Ascending aorta (tissue), 2 donors: ENCODE data around the gene GPR171. TPM values are rescaled to one million over a fixed set of nuclear protein-coding genes. Genes with fewer than 3 reads are reported as not detected.
"Not testable (repeated sequence)": the region's sequence is repeated elsewhere in the genome, so short reads cannot be mapped to it uniquely, and the experiment has no call there.

Experiments
- DNase-seq, 2 donors: peaks; one replicate each; pipeline ENCODE4 v3.0.0-alpha.2; 2019; ENCODE audit warnings: low spot score in 2 of 2
- H3K27ac ChIP-seq, 2 donors: fragments of 200-600 bp; sonication (generic); one replicate each; pipeline ENCODE4 v1.5.1; 2016 to 2017; ENCODE audit warnings: mild to moderate bottlenecking in 1 of 2
- H3K27me3 ChIP-seq: fragments of 200-600 bp; sonication (generic); one replicate; pipeline ENCODE4 v1.5.1; 2017
- H3K36me3 ChIP-seq, 2 donors: fragments of 200-600 bp; sonication (generic); one replicate each; pipeline ENCODE4 v1.5.1; 2016
- H3K4me1 ChIP-seq, 2 donors: fragments of 200-600 bp; sonication (generic); one replicate each; pipeline ENCODE4 v1.5.1; 2016 to 2017; ENCODE audit warnings: mild to moderate bottlenecking in 1 of 2
- H3K4me3 ChIP-seq, 2 donors: fragments of 200-600 bp; sonication (generic); one replicate each; pipeline ENCODE4 v1.5.1; 2016 to 2017; ENCODE audit warnings: mild to moderate bottlenecking in 1 of 2
- H3K9me3 ChIP-seq, 2 donors: fragments of 200-600 bp; sonication (generic); one replicate each; pipeline ENCODE4 v1.5.1; 2016
- intact Hi-C: fragments of 100-400 bp; cut with DNase I; formaldehyde crosslinking; loops from one replicate; pipeline ENCODE4 v1.15.1; 2023
- total RNA-seq: library from RNA; depleted of rRNA; stranded (reverse); fragments of >200 nt; gene quantifications from one replicate; pipeline ENCODE4 v1.1.0, GENCODE V29; 2016
- TF ChIP-seq, protein P1 (sequence below), 3 experiments: fragments of 200-600 bp in 2 of 3; fragments of 450-650 bp in 1 of 3; sonication (generic) in 2 of 3; IDR thresholded peaks; one replicate each; pipeline ENCODE4 v1.5.1; 2016 to 2019; ENCODE audit warnings: antibody characterized with exemption in 3 of 3, mild to moderate bottlenecking in 1 of 3, moderate library complexity in 1 of 3

Gene GPR171
- total RNA-seq, 1 donor from 2014 or later = 3.2 TPM

- Histone ChIP-seq H3K27ac (no peak overlapping the region), H3K27me3 (no peaks in the 10 kb centered on the region), H3K9me3 (no peaks in the 10 kb centered on the region), H3K4me3 (no peak overlapping the region), H3K4me1 (no peaks in the 10 kb centered on the region), H3K36me3 (no peaks in the 10 kb centered on the region)
- DNase-seq = no peak
- TF ChIP-seq, protein P1, sequence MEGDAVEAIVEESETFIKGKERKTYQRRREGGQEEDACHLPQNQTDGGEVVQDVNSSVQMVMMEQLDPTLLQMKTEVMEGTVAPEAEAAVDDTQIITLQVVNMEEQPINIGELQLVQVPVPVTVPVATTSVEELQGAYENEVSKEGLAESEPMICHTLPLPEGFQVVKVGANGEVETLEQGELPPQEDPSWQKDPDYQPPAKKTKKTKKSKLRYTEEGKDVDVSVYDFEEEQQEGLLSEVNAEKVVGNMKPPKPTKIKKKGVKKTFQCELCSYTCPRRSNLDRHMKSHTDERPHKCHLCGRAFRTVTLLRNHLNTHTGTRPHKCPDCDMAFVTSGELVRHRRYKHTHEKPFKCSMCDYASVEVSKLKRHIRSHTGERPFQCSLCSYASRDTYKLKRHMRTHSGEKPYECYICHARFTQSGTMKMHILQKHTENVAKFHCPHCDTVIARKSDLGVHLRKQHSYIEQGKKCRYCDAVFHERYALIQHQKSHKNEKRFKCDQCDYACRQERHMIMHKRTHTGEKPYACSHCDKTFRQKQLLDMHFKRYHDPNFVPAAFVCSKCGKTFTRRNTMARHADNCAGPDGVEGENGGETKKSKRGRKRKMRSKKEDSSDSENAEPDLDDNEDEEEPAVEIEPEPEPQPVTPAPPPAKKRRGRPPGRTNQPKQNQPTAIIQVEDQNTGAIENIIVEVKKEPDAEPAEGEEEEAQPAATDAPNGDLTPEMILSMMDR (IDR thresholded peaks at IDR 0.05) = no peak
- intact Hi-C loops = no loop called here
Observed at GRCh38 chr3:151182349-151183079, 20.5 kb downstream of the GPR171 start.

DNA sequence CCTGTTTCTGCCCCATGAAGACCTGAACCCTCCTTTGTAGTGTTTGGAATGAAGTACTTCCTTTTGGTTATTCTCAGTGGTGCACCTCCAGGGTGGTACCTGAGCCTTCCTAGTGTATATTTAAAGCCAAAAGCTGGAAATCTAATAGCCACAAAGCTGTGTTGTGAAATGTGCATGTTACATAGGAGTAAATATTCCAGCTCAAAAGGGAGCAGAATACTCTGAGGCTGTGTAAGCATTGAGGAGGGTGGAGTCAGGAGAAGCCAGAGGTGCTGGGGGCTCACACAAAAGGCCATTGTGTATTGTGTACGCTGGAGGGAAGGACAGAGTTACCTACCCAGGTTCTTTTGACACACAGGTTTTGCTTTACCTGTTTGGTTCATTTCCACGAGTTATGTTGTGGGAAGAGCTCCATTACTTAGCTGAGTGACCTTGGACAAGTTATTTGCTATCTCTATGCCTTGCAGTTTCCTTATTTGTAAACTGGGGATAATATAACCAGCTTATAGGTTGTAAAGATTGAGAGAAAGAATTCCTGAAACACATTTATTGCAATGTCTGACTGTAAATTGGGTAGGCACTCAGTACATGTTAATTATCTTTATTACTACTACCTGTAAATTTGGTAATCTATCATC, 24.7 kb downstream of the GPR171 start:
- intact Hi-C loops = no loop called here
- no peaks in the 10 kb centered on the region for H3K4me1 ChIP-seq
- TF ChIP-seq, protein P1 (IDR thresholded peaks at IDR 0.05) = no peak

DNA sequence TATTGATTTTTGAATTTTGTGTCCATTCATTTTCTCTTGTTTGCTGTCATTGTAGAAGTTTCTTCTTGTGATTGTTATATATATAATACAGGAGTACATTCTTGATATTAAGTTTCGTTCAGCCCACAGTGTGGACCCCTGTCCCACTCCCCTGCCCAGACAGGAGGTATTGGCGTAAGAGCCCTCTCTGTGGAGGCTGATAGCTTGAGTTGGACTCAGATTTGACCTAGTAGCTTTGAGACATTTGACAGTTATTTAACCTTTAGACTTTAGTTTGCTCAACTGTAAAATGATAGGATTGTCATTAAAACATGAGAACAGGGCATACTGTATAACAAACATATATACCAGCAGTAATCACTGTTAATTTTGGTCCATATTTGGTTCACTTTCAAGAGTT, 27.1 kb downstream of the GPR171 start:
- intact Hi-C loops = no loop called here
- H3K36me3 ChIP-seq = no peaks in the 10 kb centered on the region
- H3K9me3 ChIP-seq = no peaks in the 10 kb centered on the region
- TF ChIP-seq, protein P1 (IDR thresholded peaks at IDR 0.05) = no peak
- no peaks in the 10 kb centered on the region for H3K4me1 ChIP-seq
- H3K4me3 ChIP-seq = no peak overlapping the region
- no peak overlapping the region for H3K27ac ChIP-seq
- no peak for DNase-seq
- no peaks in the 10 kb centered on the region for H3K27me3 ChIP-seq

More for the DNA sequence above, 24.7 kb downstream of the GPR171 start:
- Histone ChIP-seq H3K36me3 (no peaks in the 10 kb centered on the region), H3K4me3 (no peak overlapping the region), H3K27ac (no peak overlapping the region), H3K27me3 (no peaks in the 10 kb centered on the region), H3K9me3 (no peaks in the 10 kb centered on the region)
- DNase-seq = no peak

DNA sequence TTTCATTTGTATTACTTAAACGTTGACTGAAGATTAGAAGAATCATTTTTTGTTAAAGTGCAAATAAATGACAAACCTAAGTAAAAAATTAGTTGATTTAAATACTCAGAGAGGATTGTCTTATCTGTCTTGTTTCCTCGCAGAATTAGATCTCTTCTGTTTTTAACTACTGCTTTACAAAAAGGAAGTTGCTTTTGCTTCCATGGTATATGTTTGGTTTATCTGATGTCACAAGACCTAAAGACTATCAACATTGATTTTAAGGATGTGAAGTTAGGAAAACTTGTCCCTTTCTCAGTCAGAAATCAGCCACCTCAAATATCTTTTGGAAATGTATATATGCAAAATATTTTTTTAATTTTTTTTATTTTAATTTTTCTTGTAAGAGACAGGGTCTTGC, 28.7 kb downstream of the GPR171 start:
- TF ChIP-seq, protein P1 (IDR thresholded peaks at IDR 0.05) = no peak
- Histone ChIP-seq H3K27me3 (no peaks in the 10 kb centered on the region), H3K27ac (no peak overlapping the region), H3K4me3 (no peak overlapping the region), H3K9me3 (no peaks in the 10 kb centered on the region), H3K36me3 (no peaks in the 10 kb centered on the region), H3K4me1 (no peaks in the 10 kb centered on the region)
- no peak for DNase-seq
- intact Hi-C loops = no loop called here

GRCh38 chr3:151171145-151171757, 31.8 kb downstream of the GPR171 start:
- no peaks in the 10 kb centered on the region for H3K27me3 ChIP-seq
- peak in 1 of 2 donors; percentile 66 for DNase-seq
- H3K27ac ChIP-seq = no peak overlapping the region
- H3K36me3 ChIP-seq = no peaks in the 10 kb centered on the region
- no peak overlapping the region for H3K4me3 ChIP-seq
- TF ChIP-seq, protein P1 (IDR thresholded peaks at IDR 0.05) = no peak
- intact Hi-C loops = no loop called here
- H3K9me3 ChIP-seq = no peaks in the 10 kb centered on the region
- no peaks in the 10 kb centered on the region for H3K4me1 ChIP-seq

DNA sequence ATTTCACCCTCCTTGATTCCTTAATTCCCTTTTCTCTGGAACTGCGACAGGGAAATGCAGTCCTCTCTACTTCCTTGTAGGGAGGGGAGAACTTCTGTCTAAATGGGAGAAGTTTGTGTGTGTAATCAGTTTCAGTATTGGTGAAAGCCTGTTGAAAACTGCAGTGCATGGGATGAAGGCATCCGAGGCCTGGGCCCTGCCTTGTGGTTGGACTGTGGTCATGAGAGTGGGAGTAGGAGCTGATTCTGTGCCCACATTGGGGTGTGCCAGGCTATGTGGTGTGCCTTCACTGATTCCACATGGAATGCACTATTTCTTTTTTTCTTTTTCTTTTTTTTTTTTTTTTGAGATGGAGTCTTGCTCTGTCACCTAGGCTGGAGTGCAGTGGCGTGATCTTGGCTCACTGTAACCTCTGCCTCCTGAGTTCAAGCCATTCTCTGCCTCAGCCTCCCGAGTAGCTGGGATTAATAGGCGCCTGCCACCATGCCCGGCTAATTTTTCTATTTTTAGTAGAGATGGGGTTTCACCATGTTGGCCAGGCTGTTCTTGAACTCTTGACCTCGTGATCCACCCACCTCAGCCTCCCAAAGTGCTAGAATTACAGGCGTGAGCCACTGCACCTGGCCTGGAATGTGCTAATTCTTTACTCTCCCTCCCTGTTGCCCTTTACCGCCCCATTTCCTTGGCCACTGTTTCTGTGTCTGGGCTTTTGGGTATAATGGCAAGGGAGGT, 32.9 kb downstream of the GPR171 start:
- peak overlapping the region in 1 of 2 donors; percentile 39 for H3K27ac ChIP-seq
- peak; percentile 36 to 70 for DNase-seq
- H3K9me3 ChIP-seq, intact Hi-C loops, H3K4me3 ChIP-seq, H3K36me3 ChIP-seq, H3K4me1 ChIP-seq, H3K27me3 ChIP-seq: not testable (repeated sequence)
